ENCODE results near the gene C1QTNF5.

The C1QTNF5 gene

DNA sequence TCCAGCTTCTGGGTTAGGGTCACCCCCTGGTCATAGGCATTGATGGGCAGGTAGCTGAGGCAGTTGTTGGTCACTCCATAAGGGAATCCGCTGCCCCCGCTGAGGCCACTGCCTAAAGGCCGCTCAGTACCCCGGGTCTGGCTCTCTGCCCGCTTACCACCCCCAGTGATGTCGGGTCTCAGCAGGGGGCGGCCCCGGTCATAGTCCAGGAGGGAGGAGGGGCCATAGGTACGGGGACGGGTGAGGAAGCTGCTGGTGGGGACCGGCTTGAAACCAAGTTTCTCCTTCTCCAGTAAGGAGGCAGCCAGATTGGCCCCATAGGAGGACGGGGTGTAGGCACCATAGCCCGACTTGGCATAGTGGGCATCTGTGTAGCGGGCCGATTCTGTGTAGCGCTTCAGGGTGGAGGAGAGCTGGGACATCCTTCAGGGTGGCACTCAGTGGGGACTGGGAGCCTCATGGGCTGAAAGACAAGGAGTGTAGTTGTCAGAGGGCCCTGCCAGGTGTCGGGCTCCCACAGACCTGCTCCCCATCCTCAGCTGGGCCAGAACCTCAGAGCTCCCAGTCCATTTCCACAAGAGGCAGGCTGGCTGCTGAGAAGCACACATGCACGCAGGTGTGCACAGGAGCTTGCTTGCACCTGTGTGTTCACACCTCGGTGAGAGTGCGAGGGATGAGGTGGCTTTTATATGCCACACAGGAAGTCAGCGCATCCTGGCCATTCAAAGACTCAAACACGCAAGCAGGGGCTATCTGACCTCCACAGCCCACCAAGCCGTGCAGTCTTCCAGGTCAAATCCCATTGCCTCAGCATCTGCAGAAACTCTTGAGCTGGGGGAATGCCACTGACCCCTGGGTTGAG lies 32.6 kb upstream of the C1QTNF5 start:
- DNase-seq (ENCODE audit: low read depth, low spot score): no peak

DNA sequence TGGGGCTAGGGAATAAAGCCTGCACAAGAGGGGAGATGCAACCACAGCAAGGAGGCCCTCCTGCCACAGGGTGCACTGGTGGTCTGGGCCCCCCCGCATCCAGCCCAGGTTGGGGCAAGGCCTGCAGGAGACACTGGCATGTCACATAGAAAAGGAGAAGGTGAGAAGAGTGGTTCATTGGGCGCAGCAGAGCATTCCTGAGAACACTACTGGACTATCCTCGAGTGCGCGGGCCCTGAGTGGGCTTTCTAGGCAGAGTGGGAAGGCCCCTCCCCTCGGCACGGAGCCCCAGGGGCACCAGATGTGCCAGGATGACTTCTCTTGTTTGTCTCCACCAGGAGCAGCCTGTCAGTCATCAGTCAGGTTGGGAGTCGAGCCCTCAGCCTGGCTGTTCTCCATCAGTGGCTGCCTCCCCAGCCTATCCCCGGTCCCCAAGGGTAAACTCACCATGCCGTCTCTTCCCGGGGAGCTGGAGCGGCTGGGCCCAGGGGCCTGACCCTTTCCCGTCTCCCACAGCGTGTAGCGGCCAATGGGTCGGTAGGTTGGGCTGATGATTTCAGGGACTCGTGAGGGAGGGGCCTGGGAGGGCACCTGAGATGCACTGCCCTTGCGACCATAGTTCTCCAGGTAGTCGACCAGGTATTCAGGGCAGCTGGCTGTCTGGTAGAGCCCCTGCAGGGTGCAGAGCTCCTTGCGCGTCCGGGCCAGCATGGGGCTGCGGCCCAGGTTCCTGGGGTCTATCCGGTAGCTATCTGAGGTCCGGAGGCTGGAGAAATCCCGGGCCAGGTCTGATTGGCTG lies 31.8 kb upstream of the C1QTNF5 start:
- DNase-seq (ENCODE audit: low read depth, low spot score): no peak

DNA sequence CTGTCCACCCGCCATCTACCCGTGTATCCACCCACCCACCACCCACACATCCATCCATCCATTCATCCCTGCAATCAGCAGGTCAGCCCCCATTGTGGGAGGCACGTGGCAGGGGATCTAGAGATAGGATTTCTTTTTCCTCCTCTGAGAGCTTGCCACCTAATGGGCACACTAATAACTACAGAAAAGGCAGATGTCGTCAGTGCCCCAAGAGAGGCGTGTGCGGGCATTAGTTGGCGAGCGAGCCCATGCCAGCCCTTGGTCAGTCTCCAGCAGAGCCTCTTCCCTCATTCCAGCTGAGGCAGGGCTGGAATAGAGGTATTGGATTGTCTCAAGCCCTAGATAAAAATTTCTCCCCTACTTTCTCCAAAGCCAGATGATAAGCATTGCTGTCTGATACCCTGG lies 31.1 kb upstream of the C1QTNF5 start:
- DNase-seq (ENCODE audit: low read depth, low spot score): no peak

DNA sequence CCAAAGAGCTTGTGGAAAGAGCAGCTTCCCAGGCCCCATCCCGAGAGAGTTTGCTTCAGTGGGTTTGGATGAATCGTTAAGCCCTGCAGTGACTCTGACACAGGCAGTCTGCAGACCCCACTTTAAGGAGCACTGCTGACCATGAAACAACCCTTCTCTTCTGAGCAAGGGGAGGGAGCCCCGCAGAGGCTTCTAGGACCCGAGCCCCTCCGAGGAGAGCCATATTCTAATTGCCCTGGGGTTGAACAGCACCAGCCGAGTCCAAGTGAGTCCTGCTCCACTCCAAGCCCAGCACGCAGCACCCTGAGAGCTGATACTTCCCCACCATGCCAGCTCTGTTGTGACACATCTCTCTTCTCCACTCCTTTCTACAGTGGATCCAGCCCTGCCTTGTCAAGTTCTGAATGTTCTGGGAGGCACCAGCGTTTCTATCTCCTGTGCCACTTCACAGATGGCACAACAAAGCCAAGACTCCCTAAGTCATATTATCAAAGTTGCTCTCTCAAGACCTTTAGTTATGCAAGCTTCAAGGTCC lies 30.5 kb upstream of the C1QTNF5 start:
- no peak for DNase-seq (ENCODE audit: low read depth, low spot score)

DNA sequence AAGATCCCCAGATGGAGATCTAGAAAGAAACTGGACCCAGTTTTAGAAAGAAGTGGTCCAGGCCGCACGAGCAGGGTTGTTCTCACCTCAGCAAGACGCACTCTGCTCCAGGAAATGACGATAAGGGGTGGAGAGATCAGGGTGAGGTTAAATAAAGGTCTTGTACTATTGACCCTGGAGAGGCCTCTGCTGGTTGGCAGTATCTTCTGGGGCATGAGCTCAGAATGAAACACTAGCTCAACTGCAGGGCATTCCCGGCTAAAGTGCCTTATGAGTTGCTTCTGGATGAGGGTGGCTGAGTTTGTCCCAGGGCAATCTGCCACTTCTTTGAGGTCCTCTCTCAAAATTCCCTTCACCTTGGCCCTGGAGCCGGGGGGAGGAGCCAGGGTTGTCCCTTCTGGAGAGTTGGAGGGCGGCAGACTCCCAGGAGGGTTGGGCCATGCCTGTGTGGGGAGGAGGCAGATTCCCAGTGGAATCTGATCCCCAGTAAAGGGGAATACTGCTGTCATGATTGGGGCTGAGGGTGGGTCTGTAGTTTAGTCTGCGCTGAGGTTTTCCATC lies 29.9 kb upstream of the C1QTNF5 start:
- no peak for DNase-seq (ENCODE audit: low read depth, low spot score)

DNA sequence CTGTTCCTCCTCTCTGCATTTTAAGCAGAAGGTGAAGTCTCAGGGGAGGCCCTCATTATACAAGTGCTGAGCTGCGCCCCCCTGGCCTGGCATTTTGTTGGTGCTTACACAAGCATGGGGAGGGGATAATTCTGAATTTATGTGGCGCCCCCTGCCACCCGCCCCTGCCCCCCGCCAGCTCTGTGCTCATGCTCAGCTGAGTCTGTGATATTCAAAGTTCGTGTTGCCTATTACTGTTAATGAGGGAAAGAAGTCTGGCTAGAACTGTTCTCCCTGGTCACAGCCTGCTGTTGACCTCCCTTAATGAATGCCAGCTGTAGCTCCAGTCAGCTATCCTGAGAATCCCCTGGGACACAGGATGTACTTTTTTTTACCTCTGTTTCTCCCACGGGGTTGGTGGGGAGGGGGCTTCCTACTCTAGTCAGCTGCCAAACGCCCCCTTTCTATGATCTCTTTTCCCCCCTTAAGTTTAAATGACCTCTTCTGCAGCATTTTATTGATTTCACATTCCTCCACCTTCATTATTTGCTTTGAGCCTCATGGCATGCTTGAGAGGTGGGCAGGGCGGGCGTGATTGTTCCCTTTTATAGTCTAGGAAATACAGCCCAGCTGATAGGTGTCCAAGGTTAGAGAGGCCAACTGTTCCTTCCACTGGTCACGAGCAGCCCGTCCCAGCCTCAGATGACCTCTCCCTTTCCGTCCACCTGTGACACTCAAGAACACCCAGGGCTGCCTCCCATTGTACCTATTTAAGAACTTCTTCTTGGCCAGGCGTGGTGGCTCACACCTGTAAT lies 28.6 kb upstream of the C1QTNF5 start:
- DNase-seq (ENCODE audit: low read depth, low spot score): no peak

DNA sequence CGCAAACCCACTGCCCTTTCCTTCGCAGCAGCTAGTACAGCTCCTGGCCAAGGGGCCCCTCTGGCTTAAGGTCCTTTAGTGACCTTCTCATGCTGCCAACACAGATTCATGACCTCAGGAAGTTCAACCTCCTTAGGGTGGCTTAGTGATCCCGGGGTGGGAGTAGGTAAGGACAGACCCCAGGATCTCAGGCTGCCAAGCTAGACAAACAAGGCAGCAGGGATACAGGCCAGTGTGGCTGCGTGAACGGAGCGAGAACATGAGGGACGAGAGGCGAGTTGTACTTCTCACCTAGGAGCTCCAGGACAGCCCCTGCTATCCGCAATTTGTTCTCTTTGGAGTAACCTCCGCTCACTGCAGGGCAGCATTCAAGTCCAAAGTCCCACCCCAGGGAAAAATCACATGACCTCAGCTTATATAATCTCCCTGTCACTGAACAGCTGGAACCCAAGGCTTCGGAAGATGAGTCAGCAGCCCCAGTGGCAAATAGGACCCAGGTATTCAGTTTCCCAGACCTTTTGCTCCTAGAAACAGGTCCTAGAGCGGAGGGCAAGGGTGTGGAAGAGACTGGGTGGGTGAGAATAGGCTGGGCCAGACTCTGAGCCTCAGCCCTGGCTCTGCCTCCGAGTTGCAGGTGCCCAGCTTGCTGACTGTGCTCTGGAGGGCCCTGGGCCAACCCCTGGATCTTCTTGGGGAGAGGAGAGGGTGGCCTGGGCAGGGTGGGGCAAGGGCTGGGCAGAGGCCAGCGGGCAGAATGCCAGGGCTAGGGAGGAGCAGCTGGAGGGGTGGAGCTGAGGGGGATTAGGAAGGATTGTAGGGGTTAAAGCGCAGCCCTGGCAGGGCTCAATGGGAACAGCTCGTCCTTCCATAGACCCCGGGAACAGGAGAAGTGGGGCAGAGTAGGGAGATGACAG lies 27.7 kb upstream of the C1QTNF5 start:
- DNase-seq (ENCODE audit: low read depth, low spot score): no peak

DNA sequence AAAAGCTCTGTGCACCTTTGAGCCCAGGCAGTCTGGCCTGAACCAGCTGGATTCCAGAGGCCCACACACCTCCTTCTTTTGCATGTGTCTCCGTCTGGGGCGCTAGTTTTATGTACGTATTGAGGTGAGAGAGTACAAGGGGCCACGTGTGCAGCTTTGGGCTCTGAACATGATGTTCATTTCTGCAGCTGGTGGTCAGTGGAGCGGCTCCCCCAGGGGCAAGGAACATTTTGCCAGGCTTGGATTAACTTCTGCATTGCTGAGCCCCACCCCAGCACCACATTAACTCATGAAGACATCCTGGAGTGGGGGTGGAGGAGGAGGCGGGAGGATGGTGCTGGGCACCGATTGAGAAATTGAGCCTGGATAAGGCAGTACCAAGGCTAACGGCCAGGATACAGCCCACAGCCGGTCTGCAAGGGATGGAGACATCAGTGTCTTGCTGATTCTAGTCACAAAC lies 27.0 kb upstream of the C1QTNF5 start:
- no peak for DNase-seq (ENCODE audit: low read depth, low spot score)

DNA sequence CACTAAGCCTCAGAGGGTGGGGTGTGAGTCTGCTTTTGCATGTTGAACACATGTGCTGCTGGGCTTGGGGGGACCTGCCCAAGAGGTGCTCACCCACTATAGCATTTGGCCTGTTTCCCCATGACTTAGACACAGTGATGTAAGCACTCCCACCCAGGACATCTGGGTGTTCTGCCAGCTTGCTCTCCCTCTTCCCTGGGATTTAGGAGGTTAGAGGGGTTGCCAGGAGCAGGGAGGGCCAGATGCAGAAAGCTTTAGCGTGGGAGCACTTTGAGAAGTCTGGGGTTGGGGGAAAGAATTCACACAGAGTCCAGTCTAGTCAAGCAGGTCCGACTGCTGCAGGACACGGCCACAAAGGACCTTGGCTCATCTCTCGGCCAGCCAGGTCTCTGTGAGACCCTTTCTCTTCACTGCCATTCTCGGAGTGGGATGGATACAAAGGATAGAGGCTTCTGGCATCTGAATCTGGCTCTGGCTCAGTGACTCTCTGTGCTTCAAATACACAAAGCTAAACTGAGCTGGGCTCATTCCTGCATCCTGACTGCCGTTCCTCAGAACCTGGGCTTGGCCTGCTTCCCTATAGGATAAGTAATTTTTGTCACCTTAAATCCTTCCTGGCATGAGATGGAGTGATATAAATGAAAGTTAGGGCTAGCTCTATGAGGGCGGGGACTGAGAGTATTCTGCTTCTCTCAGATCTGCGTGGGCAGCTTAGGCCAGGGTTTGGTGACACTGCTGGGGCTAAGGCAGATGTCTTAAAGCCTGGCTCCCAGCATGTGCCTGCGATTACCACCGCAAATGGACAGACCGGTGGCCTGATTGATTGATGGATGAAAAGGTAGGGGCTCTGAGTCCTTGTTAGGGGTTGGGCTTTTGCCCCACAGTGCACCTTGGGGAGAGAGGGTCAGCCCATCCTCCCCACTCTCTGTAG lies 26.3 kb upstream of the C1QTNF5 start:
- DNase-seq (ENCODE audit: low read depth, low spot score): no peak

DNA sequence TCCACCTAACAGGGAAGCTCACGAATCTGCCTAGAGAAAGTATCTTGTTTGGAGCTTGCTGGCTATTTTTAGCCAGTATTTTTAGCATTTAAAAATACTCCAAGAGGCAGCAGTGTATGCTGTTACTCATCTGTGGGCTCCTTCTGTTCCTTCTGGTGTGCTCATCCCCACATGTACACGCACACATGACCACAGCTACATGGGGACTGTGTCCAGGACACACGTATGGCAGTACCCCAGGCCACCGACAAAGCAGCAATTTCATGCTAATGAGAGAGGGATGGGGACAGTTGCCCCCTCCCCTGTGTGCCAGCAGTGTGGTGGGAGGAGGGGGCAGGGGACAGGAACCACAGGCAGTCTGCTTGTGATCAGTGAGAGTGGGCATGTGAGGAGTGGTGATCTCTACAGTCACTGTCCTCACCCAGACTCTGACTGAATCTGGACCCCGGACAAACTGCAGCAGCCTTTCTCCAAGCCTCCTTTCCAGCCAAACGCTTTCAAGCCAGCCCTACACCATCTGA lies 24.4 kb upstream of the C1QTNF5 start:
- DNase-seq (ENCODE audit: low read depth, low spot score): no peak

DNA sequence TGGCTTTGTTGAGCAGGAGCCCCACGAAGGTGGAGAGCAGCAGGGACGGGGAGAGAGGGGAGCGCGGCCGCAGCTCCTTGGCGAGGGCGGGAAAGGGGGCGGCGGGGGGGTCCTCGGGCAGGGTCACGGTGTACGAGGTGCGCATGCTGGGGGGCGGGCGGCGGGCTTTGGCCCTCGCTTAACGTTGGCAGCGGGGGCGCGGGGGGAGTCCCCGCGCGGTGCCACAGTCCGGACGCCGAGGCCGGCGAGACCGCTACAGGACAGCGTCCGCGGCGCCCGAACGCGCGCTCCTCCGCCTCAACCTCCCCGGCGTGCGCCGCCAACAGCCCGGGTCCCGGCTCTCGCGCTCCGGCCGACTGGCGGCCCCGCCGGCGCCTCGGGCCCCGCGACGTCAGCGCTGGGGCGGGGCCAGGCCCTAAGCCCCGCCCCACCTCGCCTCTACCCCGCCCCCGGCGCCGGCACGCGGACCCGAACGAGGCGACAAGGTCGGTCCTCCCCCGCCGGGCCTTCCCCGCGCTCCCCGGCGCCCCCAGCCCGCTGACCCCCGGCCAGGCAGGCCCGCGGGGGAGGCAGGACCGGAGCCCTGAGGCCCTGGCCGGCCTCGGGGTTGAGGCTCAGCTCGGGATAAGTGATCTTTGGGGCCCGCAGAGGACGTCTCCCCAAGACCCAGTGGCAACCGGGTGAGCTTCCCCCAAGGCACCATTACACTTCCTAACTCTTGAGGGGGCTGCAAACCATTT lies 23.3 kb upstream of the C1QTNF5 start:
- DNase-seq (ENCODE audit: low read depth, low spot score): no peak

DNA sequence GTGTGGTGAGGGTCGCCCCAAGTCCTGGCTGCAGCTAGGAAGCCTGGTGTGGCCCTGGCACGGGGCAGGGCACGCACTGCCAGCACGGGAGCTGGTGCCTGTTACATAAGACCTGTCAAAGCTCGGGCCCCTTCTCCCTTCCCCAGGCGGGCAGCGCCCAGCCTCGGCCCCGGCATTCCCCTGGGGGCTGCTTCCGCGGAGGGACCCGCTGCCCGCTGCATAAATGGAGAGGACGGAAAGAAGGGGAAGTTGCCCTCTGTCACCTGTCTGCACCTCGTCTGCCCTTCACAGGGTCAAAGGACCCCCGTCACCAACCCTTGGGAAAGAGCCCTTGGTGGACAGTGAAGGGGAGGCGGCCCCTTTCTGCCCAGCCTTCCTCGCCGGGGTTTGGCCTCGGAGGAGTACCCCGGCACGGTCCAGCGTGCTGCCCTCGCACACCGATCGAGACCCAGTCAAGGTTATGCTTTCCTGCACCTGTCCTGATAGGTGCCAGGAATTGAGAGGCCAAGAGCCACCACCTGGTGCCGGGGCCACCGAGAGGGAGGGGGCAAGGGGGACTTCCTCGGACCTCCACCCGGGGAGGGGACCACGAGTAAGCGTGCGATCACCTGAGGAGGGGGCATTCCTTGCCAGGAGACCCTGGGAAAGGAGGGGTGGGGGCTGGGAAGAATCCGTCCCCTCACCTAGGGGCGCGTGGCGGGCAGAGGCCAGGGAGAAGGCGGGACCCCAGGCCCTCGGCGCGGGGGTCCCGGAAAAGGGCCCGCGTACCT lies 22.6 kb upstream of the C1QTNF5 start:
- DNase-seq (ENCODE audit: low read depth, low spot score): no peak

DNA sequence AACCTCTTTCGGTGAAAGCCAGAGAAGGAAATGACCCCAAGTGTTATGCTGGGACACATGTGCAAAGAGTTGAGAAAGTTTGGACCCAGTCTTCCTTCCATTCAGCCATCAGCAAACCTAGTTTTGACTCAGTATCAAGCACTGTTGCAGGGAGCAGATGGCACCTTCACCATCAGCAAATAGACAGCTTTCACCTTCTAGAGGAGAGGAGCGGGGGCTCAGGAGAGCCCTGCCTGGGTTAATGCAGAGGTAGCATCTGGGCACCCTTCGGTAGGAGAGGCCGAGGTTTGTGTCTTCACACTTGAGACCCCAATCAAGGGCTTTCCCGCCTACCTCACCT lies 22.0 kb upstream of the C1QTNF5 start:
- no peak for DNase-seq (ENCODE audit: low read depth, low spot score)

DNA sequence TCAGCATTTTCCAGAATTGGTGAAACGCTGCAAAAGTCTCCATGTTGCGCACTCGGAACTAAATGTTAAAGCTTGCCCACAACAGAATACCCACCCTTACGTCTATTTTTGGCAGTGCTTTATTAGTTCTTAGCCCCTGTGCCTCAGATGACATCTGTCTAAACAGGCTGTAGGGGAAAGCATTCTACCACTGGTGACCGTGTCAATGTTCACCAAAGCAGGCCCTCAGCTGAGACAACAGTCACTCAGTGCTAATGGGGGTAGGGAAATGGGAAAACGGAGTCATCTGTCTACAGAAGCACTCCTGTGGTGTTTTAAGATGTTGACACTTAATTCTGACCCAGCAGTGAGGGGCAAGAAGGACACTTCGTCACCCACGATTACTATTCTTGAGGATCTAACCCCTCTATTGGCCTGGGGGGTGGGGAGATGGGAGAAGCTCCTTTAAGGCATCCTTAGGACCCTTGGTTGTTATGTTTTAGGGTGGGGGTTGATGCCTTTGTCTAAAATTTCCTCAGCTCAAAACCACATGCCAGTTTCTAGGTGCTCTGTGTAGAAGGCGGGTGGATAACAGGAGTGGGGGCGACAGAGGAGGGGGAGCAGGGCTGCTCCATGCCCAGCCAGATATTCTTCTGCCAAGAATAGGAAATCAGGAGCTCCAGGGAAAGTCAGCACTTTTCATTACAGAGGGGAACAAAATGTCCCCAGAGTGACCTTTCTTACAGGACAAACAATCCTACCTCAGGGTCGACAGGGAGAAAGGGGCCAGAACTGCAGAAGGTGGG lies 21.4 kb upstream of the C1QTNF5 start:
- no peak for DNase-seq (ENCODE audit: low read depth, low spot score)

DNA sequence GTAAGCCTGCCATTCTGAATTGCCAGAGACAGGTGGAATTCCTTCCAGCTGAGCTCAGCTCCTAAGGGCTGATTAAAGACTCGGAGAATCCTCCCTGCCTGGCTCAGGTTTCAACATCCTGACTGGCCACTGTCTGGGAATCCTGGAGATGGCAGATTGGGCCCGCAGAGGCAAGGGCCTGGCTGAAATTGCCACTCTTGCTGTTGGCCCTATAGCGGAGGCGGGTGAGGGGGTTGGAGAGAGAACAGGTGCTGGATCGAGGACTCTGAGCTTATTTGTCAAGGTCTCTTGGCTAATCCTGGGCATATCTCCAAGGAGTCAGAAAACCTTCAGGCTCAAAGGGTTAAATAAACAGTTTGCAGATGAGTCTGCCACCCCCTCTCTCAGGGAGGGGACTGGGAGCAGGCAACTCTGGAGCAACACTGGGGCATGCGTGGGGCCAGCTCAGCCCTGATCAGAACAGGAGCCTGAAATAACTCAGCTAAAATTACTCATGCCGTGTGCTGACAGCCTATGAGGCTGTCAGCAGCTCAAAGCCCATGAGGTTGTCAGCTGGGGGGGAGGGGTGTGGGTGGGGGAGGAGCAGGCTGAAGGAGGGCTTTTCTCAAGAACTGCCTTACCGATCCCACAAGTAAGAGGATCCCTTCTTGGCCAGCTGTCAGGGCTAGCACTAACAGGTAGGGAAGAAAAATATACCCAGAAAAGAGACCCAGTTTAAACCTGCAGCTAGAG lies 20.5 kb upstream of the C1QTNF5 start:
- DNase-seq (ENCODE audit: low read depth, low spot score): no peak

All from activated naive CD8-positive, alpha-beta T cell treated with anti-CD3 and anti-CD28 coated beads, Interleukin-2, amount 50 U/mL, for 16 hours (primary cell).